NCI-H526 treated with DMSO at 0.1 percent for 48 hours (cell line): ENCODE measurements around the gene AP3S1.

Experiments
- DNase-seq: peaks from one replicate; lab custom pipeline; 2025; lab: John Stamatoyannopoulos, UW

The AP3S1 gene

GRCh38 chr5:115940080-115940810 lies 98.5 kb downstream of the AP3S1 start:
- DNase-seq, result no peak

- no peak for DNase-seq
Observed at GRCh38 chr5:115941051-115941675, 99.4 kb downstream of the AP3S1 start.

- DNase-seq, result no peak
Observed at GRCh38 chr5:115944501-115944900, 102.8 kb downstream of the AP3S1 start.

GRCh38 chr5:115946655-115947054 lies 104.9 kb downstream of the AP3S1 start:
- DNase-seq, result no peak

- no peak for DNase-seq
Observed at GRCh38 chr5:115947260-115947659, 105.5 kb downstream of the AP3S1 start.

- DNase-seq, result no peak
Observed at GRCh38 chr5:115948091-115948534, 106.4 kb downstream of the AP3S1 start.

GRCh38 chr5:115949096-115949495 lies 107.4 kb downstream of the AP3S1 start:
- DNase-seq, result no peak

- no peak for DNase-seq
Observed at GRCh38 chr5:115952588-115952987, 110.9 kb downstream of the AP3S1 start.

GRCh38 chr5:115954144-115954543 lies 112.4 kb downstream of the AP3S1 start:
- no peak for DNase-seq

- no peak for DNase-seq
Observed at GRCh38 chr5:115956957-115957356, 115.2 kb downstream of the AP3S1 start.

- no peak for DNase-seq
Observed at GRCh38 chr5:115961381-115962238, 119.9 kb downstream of the AP3S1 start.

- no peak for DNase-seq
Observed at GRCh38 chr5:115962239-115962564, 120.5 kb downstream of the AP3S1 start, which contains the start of gene LVRN. LVRN (plus strand) TSS chr5:115962475; CDS start chr5:115962618, 143 bp downstream.

GRCh38 chr5:115962565-115963402 lies 121.0 kb downstream of the AP3S1 start:
- DNase-seq, result no peak

GRCh38 chr5:115963566-115963965 lies 121.8 kb downstream of the AP3S1 start:
- no peak for DNase-seq
